Osteoblast (primary cell): ENCODE measurements around the gene MSH5. TPM values are rescaled to one million over a fixed set of nuclear protein-coding genes. Genes with fewer than 3 reads are reported as not detected.
"Not testable (repeated sequence)": the region's sequence is repeated elsewhere in the genome, so short reads cannot be mapped to it uniquely, and the experiment has no call there.

Experiments used
- DNase-seq: peaks from one replicate; pipeline ENCODE4 v3.0.0; 2011; ENCODE audit warnings: low spot score, mixed read lengths; ENCODE audit not compliant: insufficient read length; ENCODE audit errors: missing footprints
- H2AFZ ChIP-seq: 2 replicates; pipeline ENCODE4 v1.6.0; 2011; ENCODE audit warnings: mild to moderate bottlenecking, low read length
- H3K27ac ChIP-seq: 2 replicates; pipeline ENCODE4 v1.5.1; 2011; ENCODE audit warnings: mild to moderate bottlenecking, low read depth, low read length, moderate library complexity
- H3K27me3 ChIP-seq: 2 replicates; pipeline ENCODE4 v1.6.0; 2012; ENCODE audit warnings: mild to moderate bottlenecking, control low read depth, inconsistent platforms, low read length, moderate library complexity; ENCODE audit not compliant: insufficient read depth
- H3K36me3 ChIP-seq: 2 replicates; pipeline ENCODE4 v1.5.1; 2011; ENCODE audit warnings: mild to moderate bottlenecking, low read length, control low read depth, moderate library complexity; ENCODE audit not compliant: insufficient read depth
- H3K4me1 ChIP-seq: 2 replicates; pipeline ENCODE4 v1.5.1; 2011; ENCODE audit warnings: mild to moderate bottlenecking, low read length, control low read depth, moderate library complexity; ENCODE audit not compliant: insufficient read depth
- H3K4me2 ChIP-seq: 2 replicates; pipeline ENCODE4 v1.6.0; 2011; ENCODE audit warnings: mild to moderate bottlenecking, low read length; ENCODE audit not compliant: insufficient read depth
- H3K4me3 ChIP-seq: fragments of 200-600 bp; sonication (generic); 3 replicates; pipeline ENCODE4 v1.5.1; 2012; ENCODE audit warnings: mild to moderate bottlenecking, low read length, inconsistent platforms; ENCODE audit not compliant: insufficient read depth
- H3K79me2 ChIP-seq: 2 replicates; pipeline ENCODE4 v1.6.0; 2012; ENCODE audit warnings: mild to moderate bottlenecking, low read length, control low read depth, inconsistent platforms; ENCODE audit not compliant: insufficient read depth
- H3K9me3 ChIP-seq: 2 replicates; pipeline ENCODE4 v1.5.1; 2011; ENCODE audit warnings: low read depth, low read length, control low read depth
- H4K20me1 ChIP-seq: 2 replicates; pipeline ENCODE4 v1.6.0; 2012; ENCODE audit warnings: mild to moderate bottlenecking, low read length, control low read depth; ENCODE audit not compliant: insufficient read depth
- total RNA-seq: library from RNA; depleted of rRNA; stranded (reverse); fragments of >200 nt; gene quantifications from 2 replicates; pipeline ENCODE4 v1.2.3, GENCODE V29; 2012
- TF ChIP-seq, protein P1 (sequence below): IDR thresholded peaks from 2 replicates; pipeline ENCODE4 v1.5.1; 2011; ENCODE audit warnings: mild to moderate bottlenecking, low read depth, low read length, moderate library complexity; ENCODE audit errors: extremely low read depth

The MSH5 gene
- total RNA-seq, 1 donor: 13.0 TPM

DNA sequence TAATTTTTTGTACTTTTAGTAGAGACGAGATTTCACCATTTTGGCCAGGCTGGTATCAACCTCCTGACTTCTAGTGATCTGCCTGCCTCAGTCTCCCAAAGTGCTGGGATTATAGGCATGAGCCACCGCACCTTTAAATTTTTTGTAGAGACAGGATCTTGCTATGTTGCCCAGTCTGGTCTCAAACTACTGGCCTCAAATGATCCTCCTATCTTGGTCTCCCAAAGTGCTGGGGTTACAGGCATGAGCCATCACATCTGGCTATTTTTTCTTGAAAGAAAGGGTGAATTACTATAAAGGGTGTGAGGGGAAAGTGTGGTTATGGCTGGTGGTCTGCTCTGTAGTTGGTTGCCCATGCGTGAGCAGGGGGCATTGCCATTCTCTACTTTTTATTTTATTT lies 31.6 kb upstream of the MSH5 start:
- no peaks in the 10 kb centered on the region for H3K9me3 ChIP-seq
- no peaks in the 10 kb centered on the region for H3K79me2 ChIP-seq
- H2AFZ ChIP-seq: no peak overlapping the region
- no peaks in the 10 kb centered on the region for H4K20me1 ChIP-seq
- no peak for DNase-seq
- TF ChIP-seq, protein P1, sequence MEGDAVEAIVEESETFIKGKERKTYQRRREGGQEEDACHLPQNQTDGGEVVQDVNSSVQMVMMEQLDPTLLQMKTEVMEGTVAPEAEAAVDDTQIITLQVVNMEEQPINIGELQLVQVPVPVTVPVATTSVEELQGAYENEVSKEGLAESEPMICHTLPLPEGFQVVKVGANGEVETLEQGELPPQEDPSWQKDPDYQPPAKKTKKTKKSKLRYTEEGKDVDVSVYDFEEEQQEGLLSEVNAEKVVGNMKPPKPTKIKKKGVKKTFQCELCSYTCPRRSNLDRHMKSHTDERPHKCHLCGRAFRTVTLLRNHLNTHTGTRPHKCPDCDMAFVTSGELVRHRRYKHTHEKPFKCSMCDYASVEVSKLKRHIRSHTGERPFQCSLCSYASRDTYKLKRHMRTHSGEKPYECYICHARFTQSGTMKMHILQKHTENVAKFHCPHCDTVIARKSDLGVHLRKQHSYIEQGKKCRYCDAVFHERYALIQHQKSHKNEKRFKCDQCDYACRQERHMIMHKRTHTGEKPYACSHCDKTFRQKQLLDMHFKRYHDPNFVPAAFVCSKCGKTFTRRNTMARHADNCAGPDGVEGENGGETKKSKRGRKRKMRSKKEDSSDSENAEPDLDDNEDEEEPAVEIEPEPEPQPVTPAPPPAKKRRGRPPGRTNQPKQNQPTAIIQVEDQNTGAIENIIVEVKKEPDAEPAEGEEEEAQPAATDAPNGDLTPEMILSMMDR: no peak
- H3K4me2 ChIP-seq: no peak overlapping the region
- H3K4me1 ChIP-seq: no peaks in the 10 kb centered on the region
- no peak overlapping the region for H3K4me3 ChIP-seq
- peaks cover 6% of the 10 kb centered on the region for H3K27me3 ChIP-seq
- no peak overlapping the region for H3K27ac ChIP-seq
- H3K36me3 ChIP-seq: no peaks in the 10 kb centered on the region

GRCh38 chr6:31709157-31709556 lies 30.6 kb upstream of the MSH5 start:
- not testable (repeated sequence) for H3K9me3 ChIP-seq, H3K36me3 ChIP-seq, H2AFZ ChIP-seq, H3K4me2 ChIP-seq, DNase-seq, H3K4me1 ChIP-seq, H3K4me3 ChIP-seq, H3K27ac ChIP-seq, H3K27me3 ChIP-seq, H3K79me2 ChIP-seq, H4K20me1 ChIP-seq

- H4K20me1 ChIP-seq: no peaks in the 10 kb centered on the region
- no peak overlapping the region for H2AFZ ChIP-seq
Observed at GRCh38 chr6:31710523-31711219, 29.1 kb upstream of the MSH5 start.

DNA sequence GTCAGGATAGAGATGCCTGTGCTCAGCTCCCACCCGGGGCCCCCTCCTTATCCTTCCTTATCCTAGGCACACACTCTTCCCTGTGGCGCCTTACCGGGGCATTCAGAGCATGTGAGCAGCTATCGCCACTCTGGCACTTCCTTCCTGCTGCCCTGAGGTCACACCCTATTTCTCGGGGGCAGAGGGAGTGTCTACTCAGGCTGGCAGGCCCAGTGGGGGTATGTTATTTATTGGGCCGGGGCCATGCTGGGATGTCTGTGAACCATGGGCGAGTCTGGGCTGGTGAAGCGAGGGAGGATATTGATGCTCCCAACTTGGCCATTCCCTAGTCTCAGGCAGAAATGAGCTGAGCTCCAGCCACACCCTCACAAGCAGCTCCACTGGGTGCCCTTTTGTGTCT lies 28.6 kb upstream of the MSH5 start:
- Histone ChIP-seq H2AFZ (no peak overlapping the region), H3K36me3 (no peaks in the 10 kb centered on the region), H3K9me3 (no peaks in the 10 kb centered on the region), H3K4me2 (no peak overlapping the region), H3K27ac (no peak overlapping the region), H3K79me2 (no peaks in the 10 kb centered on the region), H4K20me1 (no peaks in the 10 kb centered on the region), H3K4me3 (no peak overlapping the region), H3K27me3 (peaks cover 12% of the 10 kb centered on the region), H3K4me1 (no peaks in the 10 kb centered on the region)
- TF ChIP-seq, protein P1: no peak
- peak; percentile 61 for DNase-seq

More at GRCh38 chr6:31710523-31711219, 29.1 kb upstream of the MSH5 start:
- peaks cover 12% of the 10 kb centered on the region for H3K27me3 ChIP-seq
- DNase-seq: peak; percentile 48
- TF ChIP-seq, protein P1: no peak
- H3K27ac ChIP-seq: no peak overlapping the region
- H3K9me3 ChIP-seq: no peaks in the 10 kb centered on the region
- H3K36me3 ChIP-seq: no peaks in the 10 kb centered on the region
- no peaks in the 10 kb centered on the region for H3K79me2 ChIP-seq
- no peak overlapping the region for H3K4me3 ChIP-seq
- no peak overlapping the region for H3K4me2 ChIP-seq
- no peaks in the 10 kb centered on the region for H3K4me1 ChIP-seq
